Calu3 (cell line): ENCODE measurements around the gene OR11G2. TPM values are rescaled to one million over a fixed set of nuclear protein-coding genes. Genes with fewer than 3 reads are reported as not detected.

Experiments used
- Bru-seq: library from RNA; stranded (reverse); fragments of 400-500 nt; gene quantifications from one replicate; lab custom pipeline; 2021; lab: Mats Ljungman, UMichigan
- BruChase-seq, 2 experiments: library from RNA; stranded (reverse); fragments of 400-500 nt; gene quantifications; one replicate each; lab custom pipeline; 2021; lab: Mats Ljungman, UMichigan
- BruUV-seq: library from RNA; stranded (reverse); fragments of 400-500 nt; replicated peaks from 2 replicates; lab custom pipeline; 2021; lab: Mats Ljungman, UMichigan
- CTCF ChIA-PET: fragments of 300-600 bp; sonication (Branson Sonifier 250); formaldehyde crosslinking; loops from one replicate; lab custom pipeline; 2022; ENCODE audit warnings: antibody characterized with exemption; lab: Charles Lee
- DNase-seq: peaks from one replicate; pipeline ENCODE4 v3.0.0; 2022
- H3K27ac Mint-ChIP-seq: one replicate; pipeline ENCODE4 v1.8.0; 2022; ENCODE audit warnings: mixed read lengths; ENCODE audit not compliant: unreplicated experiment
- H3K27me3 Mint-ChIP-seq: one replicate; pipeline ENCODE4 v1.8.0; 2022; ENCODE audit warnings: mixed read lengths; ENCODE audit not compliant: unreplicated experiment
- H3K36me3 Mint-ChIP-seq: one replicate; pipeline ENCODE4 v1.8.0; 2022; ENCODE audit warnings: mild to moderate bottlenecking, moderate library complexity, mixed read lengths; ENCODE audit not compliant: insufficient read depth, unreplicated experiment
- H3K4me1 Mint-ChIP-seq: one replicate; pipeline ENCODE4 v1.8.0; 2022; ENCODE audit warnings: mild to moderate bottlenecking, low read depth, mixed read lengths; ENCODE audit not compliant: unreplicated experiment
- H3K4me3 Mint-ChIP-seq: one replicate; pipeline ENCODE4 v1.8.0; 2022; ENCODE audit warnings: mild to moderate bottlenecking, low read depth, moderate library complexity, mixed read lengths; ENCODE audit not compliant: unreplicated experiment
- H3K9me3 Mint-ChIP-seq: one replicate; pipeline ENCODE4 v1.8.0; 2022; ENCODE audit warnings: low read depth, mixed read lengths; ENCODE audit not compliant: unreplicated experiment
- CTCF ChIP-seq: fragments of 200-600 bp; IDR thresholded peaks from one replicate; pipeline ENCODE4 v1.8.0; 2022; ENCODE audit warnings: antibody characterized with exemption; ENCODE audit not compliant: unreplicated experiment
- intact Hi-C: fragments of 100-400 bp; cut with micrococcal nuclease; formaldehyde crosslinking; loops from one replicate; pipeline ENCODE4 v1.10.0; 2022; ENCODE audit not compliant: unreplicated experiment
- long read RNA-seq: library from polyadenylated mRNA; stranded (forward); transcript quantifications from one replicate; pipeline ENCODE4 v2.0.0, GENCODE V29; 2022
- total RNA-seq: library from RNA; stranded (reverse); gene quantifications from 2 replicates; pipeline ENCODE4 v1.2.3, GENCODE V29; 2022

The OR11G2 gene, protein sequence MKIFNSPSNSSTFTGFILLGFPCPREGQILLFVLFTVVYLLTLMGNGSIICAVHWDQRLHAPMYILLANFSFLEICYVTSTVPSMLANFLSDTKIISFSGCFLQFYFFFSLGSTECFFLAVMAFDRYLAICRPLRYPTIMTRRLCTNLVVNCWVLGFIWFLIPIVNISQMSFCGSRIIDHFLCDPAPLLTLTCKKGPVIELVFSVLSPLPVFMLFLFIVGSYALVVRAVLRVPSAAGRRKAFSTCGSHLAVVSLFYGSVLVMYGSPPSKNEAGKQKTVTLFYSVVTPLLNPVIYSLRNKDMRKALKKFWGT
- total RNA-seq (not detected in 2 replicates), Bru-seq, nascent RNA (not detected), BruChase-seq, experiment 1, labeled RNA remaining after a 6-hour chase (not detected), BruChase-seq, experiment 2, labeled RNA remaining after a 2-hour chase (not detected)
- long read RNA-seq = 0 reads

DNA sequence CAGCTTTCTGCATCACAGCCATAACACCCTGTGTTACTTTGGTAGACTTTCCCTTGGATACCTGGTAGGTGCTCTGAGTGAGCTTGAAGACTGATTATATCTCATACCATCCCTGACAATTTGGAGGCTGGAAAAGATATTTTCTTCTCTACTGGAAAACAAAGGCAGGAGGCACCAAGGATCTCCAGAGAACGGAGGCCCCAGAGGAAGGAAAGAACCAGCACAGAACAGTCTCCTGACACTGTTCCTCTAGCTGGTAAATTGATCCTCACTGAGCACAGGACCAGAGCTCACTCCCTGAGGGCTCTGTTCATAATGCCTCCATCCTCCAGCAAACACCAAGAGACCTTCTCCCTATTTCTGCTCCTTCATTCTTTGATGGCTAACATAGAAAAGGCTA is at the start of gene OR11G2:
Gene OR11G2 (plus strand): TSS at position 301 of the 400 bp plus-strand sequence. CDS start 6,542 bp downstream, outside the sequence.
- H3K27me3 Mint-ChIP-seq = no peaks in the 10 kb centered on the region
- no peak for DNase-seq
- H3K4me3 Mint-ChIP-seq = no peak within 1 kb of the TSS
- no peak for TF ChIP-seq CTCF
- intact Hi-C loops = no loop called here
- no peak within 1 kb of the TSS for H3K27ac Mint-ChIP-seq
- peaks cover 3% of the 10 kb centered on the region for H3K9me3 Mint-ChIP-seq
- no TSS peak for BruUV-seq
- CTCF ChIA-PET = no interaction called here
- no peaks in the 10 kb centered on the region for H3K4me1 Mint-ChIP-seq
- no peaks in the 10 kb centered on the region for H3K36me3 Mint-ChIP-seq

- DNase-seq = no peak
- CTCF ChIA-PET = interaction anchor here (0.6 kb wide), 1 partner anchor 12 kb away, joined by 3 read pairs; no protein-coding TSS in a partner anchor
- no TSS peak for BruUV-seq
- Mint-ChIP-seq H3K36me3 (no peaks in the 10 kb centered on the region), H3K4me3 (no peak overlapping the region), H3K4me1 (no peaks in the 10 kb centered on the region), H3K27me3 (peaks cover 20% of the 10 kb centered on the region), H3K9me3 (no peaks in the 10 kb centered on the region), H3K27ac (no peak overlapping the region)
- no peak for TF ChIP-seq CTCF
- intact Hi-C loops = no loop called here
Measured at GRCh38 chr14:20143911-20144310, 46.8 kb upstream of the OR11G2 start.

- no peaks in the 10 kb centered on the region for H3K4me1 Mint-ChIP-seq
- no peak overlapping the region for H3K27ac Mint-ChIP-seq
- intact Hi-C loops = no loop called here
- H3K4me3 Mint-ChIP-seq = no peak overlapping the region
- H3K36me3 Mint-ChIP-seq = no peaks in the 10 kb centered on the region
- no peak for DNase-seq
- H3K27me3 Mint-ChIP-seq = peaks cover 16% of the 10 kb centered on the region
- H3K9me3 Mint-ChIP-seq = no peaks in the 10 kb centered on the region
- no peak for TF ChIP-seq CTCF
- CTCF ChIA-PET = no interaction called here
- BruUV-seq = no TSS peak
Measured at GRCh38 chr14:20144820-20145219, 45.9 kb upstream of the OR11G2 start.

DNA sequence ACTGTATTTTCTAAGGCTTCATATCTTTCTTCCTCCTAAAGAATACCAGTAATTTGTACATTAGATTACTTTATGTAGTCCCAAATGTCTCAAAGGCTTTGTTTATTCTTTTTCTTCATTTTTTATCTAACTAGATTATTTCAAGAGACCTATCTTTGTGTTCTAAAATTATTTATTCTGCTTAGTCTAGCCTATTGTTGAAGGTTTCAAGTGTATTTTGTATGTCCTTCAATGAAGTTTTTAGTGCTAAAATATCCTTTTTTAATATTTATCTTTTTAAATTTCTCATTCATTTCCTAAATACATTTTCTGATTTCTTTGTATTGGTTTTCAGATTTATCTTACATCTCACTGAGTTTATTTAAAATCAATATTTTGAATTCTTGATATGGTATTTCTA is 26.2 kb upstream of the OR11G2 start:
- H3K36me3 Mint-ChIP-seq = no peaks in the 10 kb centered on the region
- BruUV-seq = no TSS peak
- H3K4me1 Mint-ChIP-seq = no peaks in the 10 kb centered on the region
- DNase-seq = no peak
- H3K27ac Mint-ChIP-seq = no peak overlapping the region
- H3K4me3 Mint-ChIP-seq = no peak overlapping the region
- no peak for TF ChIP-seq CTCF
- H3K27me3 Mint-ChIP-seq = peaks cover 14% of the 10 kb centered on the region
- H3K9me3 Mint-ChIP-seq = peaks cover 4% of the 10 kb centered on the region
- CTCF ChIA-PET = no interaction called here
- intact Hi-C loops = no loop called here
